ENCODE measurements around the gene SCN5A.

- TF ChIP-seq ATF3 (CRISPR knock-in tag; conservative IDR thresholded peaks at IDR 0.05): no peak
- no peak for TF ChIP-seq CTCF (IDR thresholded peaks at IDR 0.05)
- TF ChIP-seq ESRRA (CRISPR knock-in tag; IDR thresholded peaks at IDR 0.05; ENCODE audit: borderline replicate concordance): no peak
- no peak for TF ChIP-seq MAX (CRISPR knock-in tag; IDR thresholded peaks at IDR 0.05)
- TF ChIP-seq ZNF219 (CRISPR knock-in tag; IDR thresholded peaks at IDR 0.05; ENCODE audit: borderline replicate concordance): no peak
- no peak for TF ChIP-seq ZNF671 (CRISPR knock-in tag; IDR thresholded peaks at IDR 0.05)
- no peak for TF ChIP-seq TP53 (CRISPR knock-in tag; IDR thresholded peaks at IDR 0.05)
- TF ChIP-seq ZSCAN18 (CRISPR knock-in tag; IDR thresholded peaks at IDR 0.05): no peak
- no peak for TF ChIP-seq PREB (CRISPR knock-in tag; IDR thresholded peaks at IDR 0.05; ENCODE audit: borderline replicate concordance)
- no peak for TF ChIP-seq CREM (CRISPR knock-in tag; IDR thresholded peaks at IDR 0.05)
- TF ChIP-seq NFE2L1 (CRISPR knock-in tag; IDR thresholded peaks at IDR 0.05): no peak
- no peak for TF ChIP-seq NR1H2 (CRISPR knock-in tag; IDR thresholded peaks at IDR 0.05)
- no peak for TF ChIP-seq JUN (CRISPR knock-in tag; IDR thresholded peaks at IDR 0.05)
- no peak for TF ChIP-seq ZNF317 (CRISPR knock-in tag; IDR thresholded peaks at IDR 0.05; ENCODE audit: borderline replicate concordance, low read depth)
Observed at GRCh38 chr3:38578081-38578475, 71.4 kb downstream of the SCN5A start.

Measured in WTC11 (cell line).